ENCODE measurements around the gene TNFSF13.
"Not testable (repeated sequence)": the region's sequence is repeated elsewhere in the genome, so short reads cannot be mapped to it uniquely, and the experiment has no call there.

Gene TNFSF13

GRCh38 chr17:7591596-7591995 is 33.0 kb downstream of the TNFSF13 start:
- no peak for DNase-seq (ENCODE audit: low read depth)

GRCh38 chr17:7592422-7593021 is 34.0 kb downstream of the TNFSF13 start:
- no peak for DNase-seq (ENCODE audit: low read depth)

GRCh38 chr17:7593296-7593695 is 34.7 kb downstream of the TNFSF13 start:
- no peak for DNase-seq (ENCODE audit: low read depth)

- DNase-seq (ENCODE audit: low read depth): not testable (repeated sequence)
Observed at GRCh38 chr17:7597561-7597960, 39.0 kb downstream of the TNFSF13 start.

DNA sequence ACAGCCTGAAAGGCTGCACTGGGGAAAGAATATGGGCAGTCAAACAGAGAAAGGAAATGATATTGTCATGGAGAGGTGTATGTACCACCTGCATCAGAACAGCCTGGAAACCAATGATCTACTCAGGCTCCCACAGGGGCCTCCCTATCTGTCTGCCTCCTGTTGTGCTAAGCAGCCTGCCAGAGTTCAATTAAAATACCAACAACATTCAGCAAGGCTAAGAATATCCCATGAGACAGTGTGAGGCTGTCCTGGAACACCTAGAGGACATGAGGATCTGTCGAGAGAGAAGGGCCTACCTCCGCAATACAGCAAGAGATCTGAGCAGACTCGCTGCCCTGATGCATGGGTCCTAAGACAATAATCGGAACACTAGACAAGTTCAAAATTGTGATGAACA is 47.7 kb downstream of the TNFSF13 start:
- DNase-seq (ENCODE audit: low read depth): no peak

GRCh38 chr17:7610641-7611040 is 52.1 kb downstream of the TNFSF13 start:
- DNase-seq (ENCODE audit: low read depth): no peak
